Measurements from ENCODE around the gene RSPH3.

The RSPH3 gene

GRCh38 chr6:158924499-158925455, 75.2 kb downstream of the RSPH3 start:
- DNase-seq = no peak

- no peak for DNase-seq
Observed at GRCh38 chr6:158923805-158924498, 76.0 kb downstream of the RSPH3 start.
